Iris pigment epithelial cell (primary cell): ENCODE measurements around the gene UROS.

Source experiments
- DNase-seq: peaks from one replicate; pipeline ENCODE4 v3.0.0-alpha.2; 2011; ENCODE audit warnings: low read depth

Gene UROS

GRCh38 chr10:125788156-125789034 lies 34.7 kb downstream of the UROS start:
- DNase-seq: no peak

- DNase-seq: no peak
Observed at GRCh38 chr10:125785791-125786190, 37.3 kb downstream of the UROS start.

DNA sequence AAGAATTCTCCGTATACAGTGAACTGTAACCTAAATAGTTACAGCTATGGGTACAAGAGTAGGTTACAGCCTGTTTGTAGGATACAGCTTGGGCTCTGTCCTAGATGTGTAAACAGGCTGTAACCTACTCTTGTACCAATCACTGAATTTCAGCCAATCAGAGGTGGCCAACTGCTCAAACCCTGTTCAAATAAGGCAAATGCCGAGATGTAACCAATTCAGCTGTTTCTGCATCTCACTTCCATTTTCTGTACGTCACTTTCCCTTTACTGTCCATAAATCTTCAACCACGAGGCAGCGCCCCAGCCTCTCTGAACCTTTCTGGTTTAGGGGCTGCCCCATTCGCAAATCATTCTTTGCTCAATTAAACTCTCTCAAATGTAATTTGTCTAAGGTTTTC lies 39.1 kb downstream of the UROS start:
- DNase-seq: no peak

DNA sequence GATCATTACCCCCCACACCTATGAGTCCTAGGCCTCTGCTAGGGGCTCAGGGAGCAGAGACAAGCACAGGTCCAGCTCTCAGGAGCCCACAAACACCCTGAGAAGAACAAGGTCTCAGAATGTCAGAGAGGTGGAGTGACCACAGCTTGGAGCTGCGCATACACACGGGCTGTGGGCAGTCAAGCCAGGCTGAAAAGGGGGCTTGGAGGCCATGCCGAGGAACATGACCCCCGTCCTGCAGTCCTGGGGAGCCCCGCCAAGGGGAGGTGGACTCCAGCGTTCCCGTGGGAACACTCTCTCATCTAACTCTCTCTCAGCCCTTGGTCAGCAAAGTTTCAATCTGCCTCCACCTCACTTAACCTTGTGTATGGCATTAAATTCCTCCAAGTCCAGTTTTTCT lies 39.6 kb downstream of the UROS start:
- no peak for DNase-seq

DNA sequence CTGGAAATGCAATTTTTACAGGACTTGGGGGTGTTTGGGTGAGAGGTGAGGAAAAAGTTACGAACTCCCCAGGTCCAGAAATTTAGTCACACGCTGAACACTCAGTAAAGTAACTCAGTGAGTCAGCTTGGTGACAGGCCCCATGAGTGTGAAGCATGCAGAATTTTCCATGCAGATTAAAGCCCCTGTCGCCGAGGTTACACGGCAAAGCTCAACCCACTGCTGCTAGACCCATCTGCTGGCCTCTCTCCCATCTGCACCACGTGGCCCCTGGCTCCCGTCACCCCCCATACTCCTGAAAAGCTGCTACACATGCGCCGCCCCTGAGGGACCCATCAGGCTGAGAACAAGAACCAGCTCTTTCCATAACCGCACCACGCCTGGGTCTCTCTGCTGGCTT lies 40.4 kb downstream of the UROS start:
- no peak for DNase-seq

DNA sequence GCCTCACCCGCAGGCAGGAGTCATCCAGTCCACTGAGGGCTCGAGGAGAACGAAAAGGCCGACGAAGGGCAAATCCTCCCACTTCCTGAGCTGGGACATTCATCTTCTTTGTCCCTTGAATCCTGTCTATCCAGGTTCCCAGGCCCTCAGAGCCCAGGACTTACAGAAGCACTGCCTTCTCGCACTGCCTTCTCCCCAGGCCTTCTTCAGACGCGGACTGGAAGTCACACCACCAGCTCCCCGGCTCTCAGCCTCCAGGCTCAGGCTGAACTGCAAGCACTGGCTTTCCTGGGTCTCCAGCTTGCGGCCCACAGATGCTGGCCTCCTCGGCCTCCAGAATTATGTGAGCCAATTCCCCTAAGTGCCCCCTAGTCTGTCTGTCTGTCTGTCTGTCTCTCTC lies 41.0 kb downstream of the UROS start:
- no peak for DNase-seq

DNA sequence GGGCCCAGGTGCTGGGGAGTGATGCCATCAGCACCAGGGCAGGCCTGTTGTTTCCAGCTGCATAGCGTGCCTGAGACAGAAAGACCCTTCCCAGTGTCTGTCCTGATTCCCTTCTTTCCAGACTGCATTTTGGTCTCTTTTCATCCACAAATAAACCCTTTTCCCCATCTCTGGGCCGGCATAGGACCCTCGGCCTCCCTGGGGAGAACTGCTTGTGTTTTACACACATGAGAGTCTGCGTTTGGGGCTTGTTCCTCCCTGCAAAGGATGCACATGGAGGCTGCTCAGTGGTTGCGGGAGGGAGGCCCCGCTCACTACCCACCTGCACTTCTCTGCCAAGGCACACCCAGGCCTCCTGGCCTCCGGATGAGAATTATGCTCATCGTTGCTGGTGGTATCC lies 41.7 kb downstream of the UROS start:
- no peak for DNase-seq

GRCh38 chr10:125779403-125780327 lies 43.4 kb downstream of the UROS start:
- DNase-seq: no peak

DNA sequence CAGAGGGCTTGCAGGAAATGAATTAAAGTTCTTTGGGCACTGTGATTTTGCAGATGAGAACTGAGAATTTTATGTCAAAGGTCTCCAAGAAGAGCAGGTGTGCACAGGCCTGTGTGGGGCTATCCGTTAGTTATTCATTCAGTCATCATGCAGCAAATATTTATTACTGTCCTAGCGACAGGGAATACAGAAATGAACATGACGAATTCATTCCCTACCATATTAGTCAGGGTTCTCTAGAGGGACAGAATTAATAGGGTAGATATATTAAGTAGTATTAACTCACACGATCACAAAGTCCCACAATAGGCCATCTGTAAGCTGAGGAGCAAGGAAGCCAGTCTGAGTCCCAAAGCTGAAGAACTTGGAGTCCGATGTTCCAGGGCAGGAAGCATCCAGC lies 44.5 kb downstream of the UROS start:
- no peak for DNase-seq

GRCh38 chr10:125777806-125778205 lies 45.3 kb downstream of the UROS start:
- no peak for DNase-seq

DNA sequence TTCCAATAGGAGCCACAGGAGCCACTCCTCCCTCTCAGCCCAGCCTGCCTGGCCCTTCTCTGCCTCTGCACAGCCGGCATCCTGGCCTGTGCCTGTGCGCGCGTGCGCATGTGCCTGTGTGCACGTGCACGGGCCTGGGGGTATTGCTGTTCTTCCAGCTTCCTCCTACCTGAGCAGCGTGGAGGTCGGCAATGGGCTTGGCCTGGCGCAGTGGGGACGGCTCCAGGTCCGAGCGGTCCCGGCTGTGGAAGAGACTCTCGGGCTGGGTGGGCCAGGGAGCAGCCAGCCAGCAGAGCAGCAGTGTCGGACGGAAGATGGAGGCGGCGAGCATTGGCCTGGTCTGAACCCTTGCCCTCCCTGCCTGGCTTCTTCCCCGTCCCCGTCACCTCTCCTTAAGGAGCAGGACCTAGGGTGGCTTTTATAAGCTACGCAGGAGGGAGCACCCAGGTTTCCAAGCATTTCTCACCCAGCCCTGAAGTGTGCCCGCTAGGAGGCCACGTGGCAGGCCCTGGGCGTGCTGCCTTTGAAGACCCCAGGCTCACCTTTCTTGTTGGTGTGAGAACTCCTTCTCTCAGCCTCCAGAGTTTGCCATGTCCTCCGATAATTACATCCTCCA lies 47.5 kb downstream of the UROS start, which contains the start of gene MMP21:
TSS of gene MMP21 (minus strand) at position 331 of the 616 bp plus-strand sequence. CDS start at position 331, 0 bp downstream.
- DNase-seq: no peak

GRCh38 chr10:125774581-125775191 lies 48.4 kb downstream of the UROS start:
- no peak for DNase-seq

DNA sequence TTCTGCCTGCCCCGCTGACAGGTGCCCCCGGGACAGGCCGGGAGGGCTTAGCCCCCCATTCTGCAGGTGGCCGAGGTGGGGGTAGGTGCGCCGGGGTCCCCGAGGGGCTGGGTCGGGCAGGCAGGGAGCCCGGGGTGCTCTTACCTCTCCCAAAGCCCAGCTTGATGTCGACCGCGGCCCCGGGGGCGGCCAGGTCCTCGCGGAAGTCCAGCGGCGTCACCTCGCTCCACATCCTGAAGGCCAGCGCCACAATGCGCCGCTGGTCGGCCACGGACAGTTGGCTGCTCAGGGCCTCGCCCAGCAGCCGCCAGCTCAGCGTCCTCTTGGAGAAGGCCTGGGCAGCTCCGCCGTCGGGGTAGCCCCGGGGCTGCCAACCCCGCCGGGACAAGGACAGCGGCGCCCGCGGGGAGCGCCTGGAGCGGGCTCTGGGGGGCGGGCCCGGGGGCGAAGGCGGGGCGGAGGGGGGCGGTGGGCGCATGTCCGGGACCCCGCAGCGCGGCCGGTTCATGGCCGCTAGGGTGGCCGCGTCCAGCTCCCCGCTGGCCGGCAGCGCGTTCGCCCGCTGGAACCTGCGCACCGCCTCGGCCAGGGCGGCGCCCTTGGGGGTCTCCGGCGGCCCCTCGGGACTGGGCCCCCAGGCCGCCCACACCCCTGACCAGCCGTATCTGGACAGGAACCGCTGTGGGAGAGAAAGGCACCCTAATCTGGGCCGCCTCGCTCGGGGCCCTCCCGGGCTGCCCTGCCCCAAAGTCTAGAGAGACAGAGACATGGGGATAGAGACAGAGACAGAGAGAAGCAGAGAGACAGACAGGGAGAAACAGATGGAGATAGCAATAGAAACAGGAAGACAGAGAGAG lies 49.1 kb downstream of the UROS start:
- DNase-seq: no peak

DNA sequence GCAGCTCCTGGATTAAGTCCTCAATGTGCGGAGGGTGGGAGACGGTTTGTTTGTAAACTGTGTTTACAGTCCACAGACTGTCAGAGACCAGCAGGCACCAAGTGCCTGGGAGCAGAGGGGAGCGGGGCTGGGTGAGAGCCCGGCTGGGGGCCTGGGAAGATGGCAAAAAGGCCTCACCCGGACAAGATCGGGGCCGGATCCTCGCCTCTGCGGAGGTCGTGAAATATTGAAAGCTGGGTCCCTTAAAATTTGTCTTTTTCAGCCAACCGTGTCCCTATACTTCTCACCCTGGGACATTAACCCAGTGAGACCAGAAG lies 50.2 kb downstream of the UROS start:
- no peak for DNase-seq

- DNase-seq: no peak
Observed at GRCh38 chr10:125772112-125772863, 50.8 kb downstream of the UROS start.

DNA sequence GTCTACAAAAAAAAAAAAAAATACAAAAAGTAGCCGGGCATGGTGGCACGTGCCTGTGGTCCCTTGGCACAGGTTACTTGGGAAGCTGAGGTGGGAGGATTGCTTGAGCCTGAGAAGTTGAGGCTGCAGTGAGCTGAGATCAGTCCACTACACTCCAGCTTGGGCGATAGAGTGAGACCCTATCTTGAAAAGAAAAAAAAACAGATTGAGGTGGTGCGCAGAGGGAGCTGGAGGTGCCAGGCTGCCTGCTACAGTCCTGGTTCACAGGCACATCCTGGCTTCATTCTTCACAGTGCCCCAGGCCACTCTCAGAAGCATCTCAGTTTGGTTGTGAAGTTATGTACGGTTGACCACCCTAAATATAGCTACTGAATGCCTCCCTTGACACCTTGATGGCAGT lies 52.2 kb downstream of the UROS start:
- DNase-seq: no peak

DNA sequence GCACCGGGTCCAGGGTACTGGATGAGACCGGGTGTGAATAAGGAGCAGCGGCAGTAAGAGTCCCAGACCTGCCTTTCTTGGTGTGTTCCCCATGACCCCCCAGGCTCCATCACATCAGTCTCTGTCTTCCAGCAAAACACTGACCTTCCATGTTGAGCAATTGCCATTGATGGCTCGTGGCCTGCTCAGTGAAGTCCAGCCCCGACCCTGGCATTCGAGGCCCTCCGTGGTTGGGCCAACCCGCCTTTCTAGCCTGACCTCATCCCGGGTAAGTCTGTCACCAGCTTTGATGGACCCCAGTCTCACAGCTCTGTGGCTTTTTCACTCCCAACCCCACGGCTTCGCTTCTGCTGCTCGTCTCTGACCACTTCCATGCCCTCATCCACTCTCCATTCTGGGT lies 53.9 kb downstream of the UROS start:
- no peak for DNase-seq

DNA sequence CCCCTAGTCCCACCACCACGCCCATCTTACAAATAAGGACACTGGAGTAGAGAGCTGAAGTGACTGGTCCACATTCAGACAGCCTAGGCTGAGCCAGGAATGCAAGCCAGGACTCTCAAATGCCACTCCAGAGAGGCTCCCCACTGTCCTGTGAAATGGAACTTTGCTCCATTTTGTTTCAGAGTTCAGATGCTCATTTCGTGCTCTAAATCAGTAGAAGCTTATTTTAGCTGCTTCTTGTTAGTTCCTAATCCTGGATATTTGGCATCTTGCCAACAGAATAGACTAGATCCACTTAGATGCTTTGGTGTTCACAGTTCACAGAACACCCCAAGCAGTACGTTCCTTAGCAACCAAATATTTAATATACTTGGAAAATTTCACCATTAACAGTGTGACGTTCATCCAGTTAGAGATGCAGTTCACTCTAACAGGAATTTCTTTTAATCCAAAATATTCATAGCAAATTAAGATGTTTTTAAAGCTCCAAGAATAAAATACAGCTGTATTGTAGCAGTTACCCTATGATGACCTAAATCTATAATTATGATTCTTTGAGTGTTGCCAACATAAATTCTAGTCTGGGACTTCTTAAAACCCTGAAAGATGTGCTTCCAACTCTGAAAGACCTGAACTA lies 54.7 kb downstream of the UROS start:
- peak; percentile 57 for DNase-seq

GRCh38 chr10:125766511-125766910 lies 56.5 kb downstream of the UROS start:
- DNase-seq: no peak

DNA sequence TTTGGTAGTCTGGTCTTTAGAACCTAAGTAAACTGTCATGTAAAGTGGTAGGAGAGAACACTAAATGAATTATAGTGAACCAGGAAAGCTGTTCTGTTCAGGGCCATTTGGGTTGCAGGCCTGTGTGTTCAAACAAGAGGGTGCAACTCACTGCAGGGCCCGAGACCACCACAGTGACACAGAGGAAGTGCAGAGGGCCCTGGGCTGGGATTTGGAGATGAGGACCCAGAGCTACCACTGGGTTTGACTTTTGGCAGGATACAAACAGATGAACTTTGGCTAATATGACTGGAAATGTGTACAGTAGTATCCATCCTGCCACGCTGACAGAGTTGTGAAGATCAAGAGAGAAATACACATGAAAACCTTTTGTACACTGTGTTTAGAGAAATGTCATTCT lies 57.2 kb downstream of the UROS start:
- DNase-seq: no peak
